IMR-90 (cell line): ENCODE measurements around the gene KLK6. TPM values are rescaled to one million over a fixed set of nuclear protein-coding genes. Genes with fewer than 3 reads are reported as not detected.

Source experiments
- ATAC-seq: fragments of 200-7000 bp; cut with Tn5 transposase; 2 replicates; pipeline ENCODE4 v1.9.1; 2020; ENCODE audit warnings: low read depth, mild to moderate bottlenecking, moderate library complexity
- BruUV-seq: library from RNA; stranded (reverse); fragments of 400-500 nt; replicated peaks from 2 replicates; lab custom pipeline; 2021; lab: Mats Ljungman, UMichigan
- CTCF ChIA-PET: fragments of 300-600 bp; formaldehyde crosslinking; extraction: SDS; loops from one replicate; lab custom pipeline; 2021; ENCODE audit warnings: antibody characterized with exemption; lab: Yijun Ruan, JAX
- POLR2A ChIA-PET: fragments of 300-600 bp; sonication (Branson Sonifier 250); formaldehyde crosslinking; loops from one replicate; lab custom pipeline; 2022; ENCODE audit warnings: antibody characterized with exemption; ENCODE audit not compliant: unreplicated experiment; lab: Charles Lee
- DNase-seq: peaks from one replicate; pipeline ENCODE4 v3.0.0; 2013
- H2AFZ ChIP-seq: replicated peaks from 2 replicates; pipeline ENCODE3; 2013; ENCODE audit warnings: low read length, mild to moderate bottlenecking; ENCODE audit not compliant: poor library complexity
- H2AK5ac ChIP-seq: 2 replicates; pipeline ENCODE4 v1.6.1; 2013; ENCODE audit warnings: low read depth, low read length, inconsistent platforms
- H2AK9ac ChIP-seq: replicated peaks from 2 replicates; pipeline ENCODE3; 2013; ENCODE audit warnings: mild to moderate bottlenecking, low read depth, low read length, moderate library complexity; ENCODE audit not compliant: poor library complexity
- H2BK120ac ChIP-seq: 2 replicates; pipeline ENCODE4 v1.6.1; 2013; ENCODE audit warnings: low read depth, low read length, inconsistent platforms
- H2BK15ac ChIP-seq: 3 replicates; pipeline ENCODE4 v1.6.1; 2013; ENCODE audit warnings: low read depth, low read length, inconsistent platforms
- H2BK20ac ChIP-seq: 2 replicates; pipeline ENCODE4 v1.6.1; 2013; ENCODE audit warnings: low read depth, mild to moderate bottlenecking, inconsistent platforms, low read length, moderate library complexity
- H2BK5ac ChIP-seq: 2 replicates; pipeline ENCODE4 v1.6.1; 2013; ENCODE audit warnings: mild to moderate bottlenecking, low read depth, low read length, inconsistent platforms; ENCODE audit not compliant: poor library complexity, severe bottlenecking
- H3K14ac ChIP-seq: replicated peaks from 2 replicates; pipeline ENCODE4 v1.6.1; 2013; ENCODE audit warnings: low read depth, low read length, inconsistent platforms
- H3K18ac ChIP-seq: 2 replicates; pipeline ENCODE4 v1.6.1; 2013; ENCODE audit warnings: low read depth, low read length, control low read depth
- H3K23ac ChIP-seq: 2 replicates; pipeline ENCODE4 v1.6.1; 2013; ENCODE audit warnings: low read depth, low read length, inconsistent platforms
- H3K27ac ChIP-seq: 2 replicates; pipeline ENCODE4 v1.5.1; 2013; ENCODE audit warnings: mild to moderate bottlenecking, control low read depth, low read length; ENCODE audit not compliant: insufficient read depth
- H3K27me3 ChIP-seq: 2 replicates; pipeline ENCODE4 v1.6.1; 2013; ENCODE audit warnings: low read length; ENCODE audit not compliant: control insufficient read depth, insufficient read depth
- H3K36me3 ChIP-seq: 2 replicates; pipeline ENCODE4 v1.6.1; 2013; ENCODE audit warnings: low read length, mixed read lengths; ENCODE audit not compliant: control insufficient read depth, insufficient read depth
- H3K4ac ChIP-seq: 2 replicates; pipeline ENCODE4 v1.6.1; 2013; ENCODE audit warnings: low read depth, low read length, inconsistent platforms
- H3K4me1 ChIP-seq: 2 replicates; pipeline ENCODE4 v1.6.1; 2013; ENCODE audit warnings: low read length, mixed read lengths; ENCODE audit not compliant: control insufficient read depth, insufficient read depth
- H3K4me2 ChIP-seq: 2 replicates; pipeline ENCODE4 v1.6.1; 2013; ENCODE audit warnings: low read depth, mild to moderate bottlenecking, control low read depth, low read length, moderate library complexity
- H3K4me3 ChIP-seq: 2 replicates; pipeline ENCODE4 v1.5.1; 2013; ENCODE audit warnings: low read depth, mild to moderate bottlenecking, control low read depth, low read length, moderate library complexity; ENCODE audit not compliant: insufficient read depth
- H3K56ac ChIP-seq: 2 replicates; pipeline ENCODE4 v1.6.1; 2013; ENCODE audit warnings: low read length, inconsistent platforms; ENCODE audit not compliant: insufficient read depth; ENCODE audit errors: extremely low read depth
- H3K79me1 ChIP-seq, 2 experiments: 2 replicates each; pipeline ENCODE4 v1.6.1; 2013; ENCODE audit warnings: low read length in 2 of 2, inconsistent platforms in 1 of 2, low read depth in 1 of 2
- H3K9ac ChIP-seq: 2 replicates; pipeline ENCODE4 v1.6.1; 2013; ENCODE audit warnings: low read depth, low read length, control low read depth
- H3K9me1 ChIP-seq: 2 replicates; pipeline ENCODE4 v1.6.1; 2013; ENCODE audit warnings: low read length, inconsistent platforms; ENCODE audit not compliant: insufficient read depth
- H3K9me3 ChIP-seq: 2 replicates; pipeline ENCODE4 v1.6.1; 2013; ENCODE audit warnings: low read length; ENCODE audit not compliant: control insufficient read depth, insufficient read depth
- H4K20me1 ChIP-seq: 2 replicates; pipeline ENCODE4 v1.6.1; 2013; ENCODE audit warnings: low read length, inconsistent platforms; ENCODE audit not compliant: insufficient read depth
- H4K5ac ChIP-seq: 2 replicates; pipeline ENCODE4 v1.6.1; 2013; ENCODE audit warnings: mild to moderate bottlenecking, low read depth, low read length, control low read depth
- H4K8ac ChIP-seq, 2 experiments: 2 replicates each; pipeline ENCODE4 v1.6.1; 2013; ENCODE audit warnings: low read depth in 2 of 2, low read length in 2 of 2, control low read depth in 1 of 2, inconsistent platforms in 1 of 2
- H4K91ac ChIP-seq: 2 replicates; pipeline ENCODE4 v1.6.1; 2013; ENCODE audit warnings: low read depth, low read length, inconsistent platforms; ENCODE audit not compliant: insufficient read depth
- BHLHE40 ChIP-seq: fragments of 150-350 bp; IDR thresholded peaks from 2 replicates; pipeline ENCODE4 v1.6.1; 2016; ENCODE audit warnings: mild to moderate bottlenecking, low read depth, low read length
- CEBPB ChIP-seq: IDR thresholded peaks from 2 replicates; pipeline ENCODE4 v1.6.1; 2012; ENCODE audit warnings: low read depth, low read length, improper control_type of control experiment
- CHD1 ChIP-seq: IDR thresholded peaks from 2 replicates; pipeline ENCODE4 v1.6.1; 2012; ENCODE audit warnings: low read depth, low read length, improper control_type of control experiment
- MAFK ChIP-seq: IDR thresholded peaks from 2 replicates; pipeline ENCODE4 v1.6.1; 2012; ENCODE audit warnings: low read depth, low read length, improper control_type of control experiment
- MAZ ChIP-seq: IDR thresholded peaks from 2 replicates; pipeline ENCODE4 v1.6.1; 2012; ENCODE audit warnings: low read depth, mild to moderate bottlenecking, low read length, improper control_type of control experiment, moderate library complexity, borderline replicate concordance
- MXI1 ChIP-seq: IDR thresholded peaks from 2 replicates; pipeline ENCODE4 v1.6.1; 2012; ENCODE audit warnings: low read depth, mild to moderate bottlenecking, low read length, moderate library complexity, borderline replicate concordance
- NFE2L2 ChIP-seq: fragments of 150-350 bp; IDR thresholded peaks from 2 replicates; pipeline ENCODE4 v1.6.1; 2016; ENCODE audit warnings: low read depth, mild to moderate bottlenecking, low read length
- POLR2A ChIP-seq: IDR thresholded peaks from 2 replicates; pipeline ENCODE4 v1.6.1; 2012; ENCODE audit warnings: mild to moderate bottlenecking, low read depth, low read length
- RAD21 ChIP-seq: IDR thresholded peaks from 2 replicates; pipeline ENCODE4 v1.6.1; 2012; ENCODE audit warnings: low read length, improper control_type of control experiment
- RCOR1 ChIP-seq: IDR thresholded peaks from 2 replicates; pipeline ENCODE4 v1.6.1; 2012; ENCODE audit warnings: mild to moderate bottlenecking, low read length, improper control_type of control experiment; ENCODE audit not compliant: insufficient replicate concordance
- SMC3 ChIP-seq: fragments of 150-350 bp; IDR thresholded peaks from 2 replicates; pipeline ENCODE4 v1.6.1; 2016; ENCODE audit warnings: low read depth, mild to moderate bottlenecking, antibody characterized with exemption, low read length, moderate library complexity
- WGBS, 2 experiments: methylation state at CpG; one replicate each; pipeline versions ENCODE4 v1.1.5 to v1.1.7; 2013; ENCODE audit warnings: missing lambda C conversion rate in 2 of 2; ENCODE audit not compliant: insufficient read length in 1 of 2; ENCODE audit errors: extremely low coverage in 2 of 2; 5-methylcytosine and 5-hydroxymethylcytosine counted together
- dilution Hi-C: fragments of 300-500 bp; cut with HindIII; formaldehyde crosslinking; loops from one replicate; pipeline ENCODE4 v1.14.3; 2018; ENCODE audit warnings: low sequenced_read_pairs; ENCODE audit not compliant: unreplicated experiment
- in situ Hi-C: fragments of 300-500 bp; cut with MboI; formaldehyde crosslinking; loops from 3 replicates; pipeline ENCODE4 v1.14.3; 2019; ENCODE audit warnings: low sequenced_read_pairs, inconsistent platforms, mixed read lengths
- intact Hi-C: fragments of 100-400 bp; cut with micrococcal nuclease; formaldehyde crosslinking; loops from 2 replicates; pipeline ENCODE4 v1.10.0; 2022
- polyA plus RNA-seq, 3 experiments: library from polyadenylated mRNA; depleted of rRNA; stranded (reverse); fragments of >200 nt; gene quantifications; 2 replicates each; pipeline ENCODE4 v1.2.3, GENCODE V29; 2012; ENCODE audit warnings: low replicate concordance in 1 of 3
- total RNA-seq: library from RNA; depleted of rRNA; stranded (reverse); fragments of >200 nt; gene quantifications from 2 replicates; pipeline ENCODE4 v1.2.3, GENCODE V29; 2012
- TF ChIP-seq, protein P1 (sequence below): fragments of 150-350 bp; IDR thresholded peaks from 2 replicates; pipeline ENCODE4 v1.6.1; 2016; ENCODE audit warnings: low read depth, mild to moderate bottlenecking, low read length, moderate library complexity, borderline replicate concordance
- TF ChIP-seq, protein P2 (sequence below): fragments of 150-350 bp; IDR thresholded peaks from 2 replicates; pipeline ENCODE4 v1.6.1; 2017; ENCODE audit warnings: mild to moderate bottlenecking, antibody characterized with exemption, low read length, low read depth

KLK6 gene
- total and polyA plus RNA-seq, 2 of the 4 experiments (the other 2 are of a cell fraction): not detected

DNA sequence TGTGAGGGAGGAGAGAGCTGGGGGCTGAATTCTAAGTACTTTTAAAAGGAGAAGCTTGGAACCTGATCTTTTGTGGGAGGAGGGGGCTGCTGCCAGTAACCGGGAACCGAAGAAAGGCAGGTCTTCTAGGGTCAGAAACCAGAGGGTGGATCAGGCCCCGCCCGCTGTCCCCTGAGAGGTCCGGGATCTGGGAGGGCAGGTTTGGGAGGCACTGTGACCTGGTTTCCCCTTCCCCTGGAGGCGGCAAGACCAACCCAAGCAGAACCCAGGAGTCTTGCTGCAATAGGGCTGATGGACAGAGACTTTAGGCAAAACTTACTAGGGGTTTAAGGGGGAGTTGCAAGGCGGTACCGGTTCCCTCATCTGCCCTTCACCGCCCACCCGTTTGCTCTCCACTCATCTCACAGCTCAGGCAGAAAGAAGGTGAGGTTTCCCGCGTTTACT lies 32.7 kb upstream of the KLK6 start:
- in situ Hi-C loops: no loop called here
- H2AFZ ChIP-seq: no peak overlapping the region
- POLR2A ChIA-PET: no interaction called here

More for the DNA sequence above, 32.7 kb upstream of the KLK6 start:
- no peak overlapping the region for H4K8ac ChIP-seq
- H4K91ac ChIP-seq: no peak overlapping the region
- H3K4ac ChIP-seq: no peak overlapping the region
- H2AK5ac ChIP-seq: no peak overlapping the region
- no peaks in the 10 kb centered on the region for H3K27me3 ChIP-seq
- H3K18ac ChIP-seq: no peak overlapping the region
- H2BK15ac ChIP-seq: no peak overlapping the region
- no peak overlapping the region for H4K5ac ChIP-seq
- no peaks in the 10 kb centered on the region for H3K9me1 ChIP-seq
- peaks cover 14% of the 10 kb centered on the region for H3K9me3 ChIP-seq
- H4K20me1 ChIP-seq: no peaks in the 10 kb centered on the region; the same call in 1 of the 2 replicates
- H2BK120ac ChIP-seq: no peak overlapping the region
- dilution Hi-C loops: no loop called here
- H3K36me3 ChIP-seq: no peaks in the 10 kb centered on the region
- CTCF ChIA-PET: no interaction called here
- H3K4me2 ChIP-seq: no peak overlapping the region
- H3K23ac ChIP-seq: no peak overlapping the region
- intact Hi-C loops: no loop called here
- H3K14ac ChIP-seq: no peak overlapping the region
- no TSS peak for BruUV-seq
- TF ChIP-seq RCOR1: no peak
- no peak for TF ChIP-seq BHLHE40
- TF ChIP-seq NFE2L2: no peak
- TF ChIP-seq POLR2A: no peak
- TF ChIP-seq MAFK: no peak
- no peak for TF ChIP-seq RAD21
- TF ChIP-seq MAZ: no peak
- TF ChIP-seq, protein P1, sequence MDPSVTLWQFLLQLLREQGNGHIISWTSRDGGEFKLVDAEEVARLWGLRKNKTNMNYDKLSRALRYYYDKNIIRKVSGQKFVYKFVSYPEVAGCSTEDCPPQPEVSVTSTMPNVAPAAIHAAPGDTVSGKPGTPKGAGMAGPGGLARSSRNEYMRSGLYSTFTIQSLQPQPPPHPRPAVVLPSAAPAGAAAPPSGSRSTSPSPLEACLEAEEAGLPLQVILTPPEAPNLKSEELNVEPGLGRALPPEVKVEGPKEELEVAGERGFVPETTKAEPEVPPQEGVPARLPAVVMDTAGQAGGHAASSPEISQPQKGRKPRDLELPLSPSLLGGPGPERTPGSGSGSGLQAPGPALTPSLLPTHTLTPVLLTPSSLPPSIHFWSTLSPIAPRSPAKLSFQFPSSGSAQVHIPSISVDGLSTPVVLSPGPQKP: no peak
- TF ChIP-seq CHD1: no peak
- no peak for TF ChIP-seq SMC3
- TF ChIP-seq, protein P2, sequence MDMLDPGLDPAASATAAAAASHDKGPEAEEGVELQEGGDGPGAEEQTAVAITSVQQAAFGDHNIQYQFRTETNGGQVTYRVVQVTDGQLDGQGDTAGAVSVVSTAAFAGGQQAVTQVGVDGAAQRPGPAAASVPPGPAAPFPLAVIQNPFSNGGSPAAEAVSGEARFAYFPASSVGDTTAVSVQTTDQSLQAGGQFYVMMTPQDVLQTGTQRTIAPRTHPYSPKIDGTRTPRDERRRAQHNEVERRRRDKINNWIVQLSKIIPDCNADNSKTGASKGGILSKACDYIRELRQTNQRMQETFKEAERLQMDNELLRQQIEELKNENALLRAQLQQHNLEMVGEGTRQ: no peak
- TF ChIP-seq MXI1: no peak
- TF ChIP-seq CEBPB: no peak
- no peak overlapping the region for H2AK9ac ChIP-seq
- no peak overlapping the region for H3K4me3 ChIP-seq
- no peak overlapping the region for H3K9ac ChIP-seq
- no peaks in the 10 kb centered on the region for H3K4me1 ChIP-seq
- H2BK5ac ChIP-seq: no peak overlapping the region
- H2BK20ac ChIP-seq: no peak overlapping the region
- WGBS, 2 experiments: 18% methylated on average over 2 of the region's 12 CpGs; no CpG with 5 or more reads in 1 of the 2 experiments
- H3K56ac ChIP-seq: no peak overlapping the region
- DNase-seq (no peak), ATAC-seq (no peak)
- H3K79me1 ChIP-seq: no peaks in the 10 kb centered on the region
- no peak overlapping the region for H3K27ac ChIP-seq
